Tibial nerve (tissue), 4 donors: ENCODE results near the gene TMEM109.

Experiments
- EP300 ChIP-seq, 2 donors: sonication (generic); formaldehyde crosslinking; IDR thresholded peaks; one replicate each; pipeline ENCODE4 v1.6.1; 2017; ENCODE audit warnings: antibody characterized with exemption in 2 of 2, mild to moderate bottlenecking in 1 of 2
- POLR2A ChIP-seq, 2 donors: fragments of 450-650 bp; IDR thresholded peaks; one replicate each; pipeline ENCODE4 v1.6.1; 2017; ENCODE audit warnings: antibody characterized with exemption in 2 of 2, mild to moderate bottlenecking in 2 of 2, moderate library complexity in 2 of 2
- TF ChIP-seq, protein P1 (sequence below), 5 experiments: fragments of 200-600 bp in 3 of 5; fragments of 450-650 bp in 2 of 5; sonication (generic) in 3 of 5; IDR thresholded peaks; one replicate each; pipeline ENCODE4 v1.5.1; 2016 to 2019; ENCODE audit warnings: antibody characterized with exemption in 5 of 5, mild to moderate bottlenecking in 3 of 5, moderate library complexity in 2 of 5

DNA sequence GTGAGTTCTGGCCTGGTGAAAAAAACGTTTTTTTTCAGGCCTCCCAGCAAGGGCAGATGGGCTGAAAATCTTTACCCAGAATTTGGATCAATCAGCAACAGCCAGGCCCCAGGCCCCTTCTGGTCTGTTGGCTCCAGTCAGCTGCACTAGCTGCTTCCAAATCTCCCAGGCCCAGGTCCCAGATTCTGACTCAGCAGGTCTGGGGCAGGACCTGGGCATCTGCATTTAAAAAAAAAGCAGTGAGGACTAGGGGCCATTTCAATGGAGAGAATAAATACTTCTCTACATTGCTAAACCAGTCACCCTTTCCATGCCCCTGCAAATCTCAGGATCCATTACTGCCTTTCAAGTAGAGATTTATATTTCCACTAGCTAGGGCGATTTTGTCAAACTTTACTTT is 33.7 kb downstream of the TMEM109 start:
- TF ChIP-seq, protein P1, sequence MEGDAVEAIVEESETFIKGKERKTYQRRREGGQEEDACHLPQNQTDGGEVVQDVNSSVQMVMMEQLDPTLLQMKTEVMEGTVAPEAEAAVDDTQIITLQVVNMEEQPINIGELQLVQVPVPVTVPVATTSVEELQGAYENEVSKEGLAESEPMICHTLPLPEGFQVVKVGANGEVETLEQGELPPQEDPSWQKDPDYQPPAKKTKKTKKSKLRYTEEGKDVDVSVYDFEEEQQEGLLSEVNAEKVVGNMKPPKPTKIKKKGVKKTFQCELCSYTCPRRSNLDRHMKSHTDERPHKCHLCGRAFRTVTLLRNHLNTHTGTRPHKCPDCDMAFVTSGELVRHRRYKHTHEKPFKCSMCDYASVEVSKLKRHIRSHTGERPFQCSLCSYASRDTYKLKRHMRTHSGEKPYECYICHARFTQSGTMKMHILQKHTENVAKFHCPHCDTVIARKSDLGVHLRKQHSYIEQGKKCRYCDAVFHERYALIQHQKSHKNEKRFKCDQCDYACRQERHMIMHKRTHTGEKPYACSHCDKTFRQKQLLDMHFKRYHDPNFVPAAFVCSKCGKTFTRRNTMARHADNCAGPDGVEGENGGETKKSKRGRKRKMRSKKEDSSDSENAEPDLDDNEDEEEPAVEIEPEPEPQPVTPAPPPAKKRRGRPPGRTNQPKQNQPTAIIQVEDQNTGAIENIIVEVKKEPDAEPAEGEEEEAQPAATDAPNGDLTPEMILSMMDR (IDR thresholded peaks at IDR 0.05) = no peak
- no peak for TF ChIP-seq POLR2A (IDR thresholded peaks at IDR 0.05)
- TF ChIP-seq EP300 (IDR thresholded peaks at IDR 0.05) = no peak
